ENCODE data around the gene SUPT4H1. TPM values are rescaled to one million over a fixed set of nuclear protein-coding genes. Genes with fewer than 3 reads are reported as not detected.

The SUPT4H1 gene
- total and polyA plus RNA-seq, 2 donors (not counting 1 experiment from before 2014, with no cell fraction given): 30.2 to 60.1 TPM

- peaks cover 38 to 70% of the 10 kb centered on the region in 2 donors for H3K4me1 ChIP-seq (ENCODE audit: control insufficient read depth in 2 of 2, insufficient read depth in 2 of 2, low read length in 2 of 2)
- no peak overlapping the region for H2AFZ ChIP-seq (ENCODE audit: insufficient read depth, low read depth, low read length, poor library complexity, severe bottlenecking)
- peak overlapping the region; percentile 99 to 100 for H3K27ac ChIP-seq (ENCODE audit: low read length in 2 of 2)
- peaks cover 67% of the 10 kb centered on the region for H3K79me2 ChIP-seq (ENCODE audit: control insufficient read depth, insufficient read depth, low read length)
- ChIA-PET CTCF (interaction anchor here (1.0 to 4.8 kb wide), 7 partner anchors 10 to 88 kb away, joined by 3 to 119 read pairs (median 16); partner anchors contain the start of genes RNF43 and SUPT4H1), POLR2A (interaction anchor here (0.8 to 19.3 kb wide), 5 partner anchors 12 to 189 kb away, joined by 3 to 663 read pairs (median 35); partner anchors contain the start of genes RNF43 and SUPT4H1)
- no peaks in the 10 kb centered on the region for H3K27me3 ChIP-seq (replicated peaks in 1 of 4; ENCODE audit: control extremely low read depth in 1 of 4, control insufficient read depth in 3 of 4, insufficient read depth in 4 of 4, low read length in 3 of 4)
- peak overlapping the region; percentile 99 for H3K9ac ChIP-seq (ENCODE audit: low read length)
- H3K9me3 Mint-ChIP-seq (ENCODE audit: insufficient read depth): no peaks in the 10 kb centered on the region
- intact Hi-C loops (cut with micrococcal nuclease): loop anchor here (1.0 to 2.0 kb wide), 6 partner anchors 8 to 189 kb away; partner anchors contain the start of genes RNF43 and SUPT4H1
- H3K4me3 Mint-ChIP-seq: peak overlapping the region; percentile 91
- no peaks in the 10 kb centered on the region for H3K9me3 ChIP-seq (ENCODE audit: control extremely low read depth in 1 of 3, control insufficient read depth in 2 of 3, insufficient read depth in 1 of 3, low read length in 2 of 3)
- 0% methylated on average over 1 of the region's 4 CpGs for WGBS (ENCODE audit: insufficient coverage)
- H3K27ac Mint-ChIP-seq: peak overlapping the region; percentile 98
- no peaks in the 10 kb centered on the region for H3K27me3 Mint-ChIP-seq
- TF ChIP-seq CTCF (IDR thresholded peaks at IDR 0.05) (no peak), EZH2 (IDR thresholded peaks at IDR 0.05; ENCODE audit: borderline replicate concordance, insufficient read depth, low read depth, low read length, poor library complexity, severe bottlenecking) (no peak)
- H3K36me3 ChIP-seq (replicated peaks in 1 of 2; ENCODE audit: control extremely low read depth in 1 of 2, control insufficient read depth in 1 of 2, extremely low read depth in 1 of 2, insufficient read depth in 2 of 2, low read length in 1 of 2): peaks cover 2 to 29% of the 10 kb centered on the region in 2 experiments
- H4K20me1 ChIP-seq (ENCODE audit: control insufficient read depth, insufficient read depth, low read length, poor library complexity, severe bottlenecking): peaks cover 45% of the 10 kb centered on the region
- H3K4me2 ChIP-seq (replicated peaks; ENCODE audit: low read depth, low read length, poor library complexity, severe bottlenecking): peak overlapping the region; percentile 92
- peak overlapping the region; percentile 81 to 100 (median 99) for H3K4me3 ChIP-seq (ENCODE audit: control extremely low read depth in 1 of 5, extremely low read depth in 1 of 5, insufficient read depth in 1 of 5, low read depth in 2 of 5, low read length in 4 of 5)
- ATAC-seq (ENCODE audit: low read depth): peak; percentile 7
- H3K4me1 Mint-ChIP-seq: peaks cover 66% of the 10 kb centered on the region
- DNase-seq: peak; percentile 80
Measured at GRCh38 chr17:58329810-58330537, 22.0 kb downstream of the SUPT4H1 start.
